ENCODE data around the gene CXCL17.

The CXCL17 gene

DNA sequence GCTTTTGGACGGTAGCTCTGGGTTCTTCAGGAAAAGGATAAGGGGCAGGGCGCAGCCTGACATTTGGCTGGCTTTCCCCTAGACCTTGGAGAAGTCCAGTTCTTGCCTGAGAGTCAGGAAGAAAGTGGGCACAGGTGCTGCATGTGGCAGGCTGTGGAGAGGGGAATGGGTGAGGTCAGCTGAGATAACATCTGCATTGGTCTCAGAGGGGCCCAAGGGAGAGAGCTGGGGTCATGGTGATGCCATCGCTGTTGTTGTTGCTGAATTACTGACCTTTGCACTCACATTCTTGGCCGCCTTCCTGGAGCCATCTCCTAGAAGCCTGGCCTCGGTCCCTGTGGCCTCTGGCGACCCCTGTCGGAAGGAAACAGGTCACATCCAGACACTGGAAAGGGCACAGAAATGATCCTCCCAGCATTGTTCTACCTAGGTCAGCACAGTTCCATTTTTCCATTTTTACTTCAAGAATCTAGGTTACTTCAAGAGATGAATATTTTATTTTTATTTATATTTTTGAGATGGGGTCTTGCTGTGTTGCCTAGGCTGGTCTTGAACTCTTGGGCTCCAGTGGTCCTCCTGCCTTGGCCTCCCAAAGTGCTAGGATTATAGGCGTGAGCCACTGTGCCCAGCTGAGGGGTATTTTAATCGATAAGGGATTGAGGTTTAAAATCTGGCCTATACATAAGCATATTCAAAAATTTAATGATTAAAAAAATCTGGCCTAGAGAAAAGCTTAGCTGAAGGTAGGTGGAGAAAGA is 9.1 kb downstream of the CXCL17 start:
- H3K27ac ChIP-seq, result no peak overlapping the region
- no peaks in the 10 kb centered on the region for H3K9me3 ChIP-seq (ENCODE audit: severe bottlenecking)
- H3K27me3 ChIP-seq (ENCODE audit: insufficient read depth, low read depth, severe bottlenecking), result no peaks in the 10 kb centered on the region
- no peak overlapping the region for H3K4me3 ChIP-seq (ENCODE audit: low read depth, low read length)
- H3K36me3 ChIP-seq, result no peaks in the 10 kb centered on the region
- TF ChIP-seq, protein P1, sequence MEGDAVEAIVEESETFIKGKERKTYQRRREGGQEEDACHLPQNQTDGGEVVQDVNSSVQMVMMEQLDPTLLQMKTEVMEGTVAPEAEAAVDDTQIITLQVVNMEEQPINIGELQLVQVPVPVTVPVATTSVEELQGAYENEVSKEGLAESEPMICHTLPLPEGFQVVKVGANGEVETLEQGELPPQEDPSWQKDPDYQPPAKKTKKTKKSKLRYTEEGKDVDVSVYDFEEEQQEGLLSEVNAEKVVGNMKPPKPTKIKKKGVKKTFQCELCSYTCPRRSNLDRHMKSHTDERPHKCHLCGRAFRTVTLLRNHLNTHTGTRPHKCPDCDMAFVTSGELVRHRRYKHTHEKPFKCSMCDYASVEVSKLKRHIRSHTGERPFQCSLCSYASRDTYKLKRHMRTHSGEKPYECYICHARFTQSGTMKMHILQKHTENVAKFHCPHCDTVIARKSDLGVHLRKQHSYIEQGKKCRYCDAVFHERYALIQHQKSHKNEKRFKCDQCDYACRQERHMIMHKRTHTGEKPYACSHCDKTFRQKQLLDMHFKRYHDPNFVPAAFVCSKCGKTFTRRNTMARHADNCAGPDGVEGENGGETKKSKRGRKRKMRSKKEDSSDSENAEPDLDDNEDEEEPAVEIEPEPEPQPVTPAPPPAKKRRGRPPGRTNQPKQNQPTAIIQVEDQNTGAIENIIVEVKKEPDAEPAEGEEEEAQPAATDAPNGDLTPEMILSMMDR (IDR thresholded peaks at IDR 0.05; ENCODE audit: low read depth, low read length), result peak; percentile 78
- peak; percentile 74 for DNase-seq

DNA sequence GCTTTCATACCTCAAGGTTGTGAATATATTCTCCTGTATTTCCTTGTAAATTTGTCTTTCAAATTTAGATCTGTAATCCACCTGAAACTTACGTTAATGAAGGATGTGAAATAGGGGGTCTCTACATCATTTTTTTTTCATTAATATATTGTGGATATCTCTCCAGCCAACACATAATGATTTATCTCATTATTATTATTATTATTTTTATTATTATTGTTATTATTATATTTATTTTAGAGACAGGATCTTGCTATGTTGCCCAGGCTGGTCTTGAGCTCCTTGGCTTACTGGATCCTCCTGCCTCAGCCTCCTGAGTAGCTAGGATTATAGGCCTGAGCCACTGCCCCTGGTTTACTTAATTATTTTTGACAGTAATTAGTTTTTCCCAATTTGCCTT is 11.3 kb downstream of the CXCL17 start:
- Histone ChIP-seq H3K27ac (no peak overlapping the region), H3K4me3 (ENCODE audit: low read depth, low read length) (no peak overlapping the region), H3K27me3 (ENCODE audit: insufficient read depth, low read depth, severe bottlenecking) (no peaks in the 10 kb centered on the region), H3K9me3 (ENCODE audit: severe bottlenecking) (no peaks in the 10 kb centered on the region), H3K36me3 (no peaks in the 10 kb centered on the region)
- no peak for DNase-seq
- TF ChIP-seq, protein P1 (IDR thresholded peaks at IDR 0.05; ENCODE audit: low read depth, low read length), result no peak

DNA sequence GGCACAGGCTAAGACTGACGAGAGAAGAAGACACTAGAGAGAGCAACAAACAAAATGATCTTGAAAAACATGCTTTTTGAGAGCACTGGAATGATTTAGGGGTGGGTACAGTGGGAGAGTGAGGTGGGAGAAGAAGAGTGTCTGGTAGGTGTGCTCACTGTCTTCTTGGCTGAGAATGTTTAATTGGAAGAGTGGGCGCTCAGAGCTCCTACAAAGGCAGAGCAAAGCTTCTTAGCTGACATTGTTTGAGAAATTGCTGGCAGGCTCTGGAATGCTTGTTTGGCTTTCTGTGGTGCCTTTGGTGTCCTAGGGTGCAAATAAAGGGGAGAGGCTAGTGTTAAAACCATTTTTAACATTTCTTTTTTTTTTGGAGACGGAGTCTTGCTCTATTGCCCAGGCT is 14.1 kb downstream of the CXCL17 start:
- TF ChIP-seq, protein P1 (IDR thresholded peaks at IDR 0.05; ENCODE audit: low read depth, low read length), result no peak
- no peaks in the 10 kb centered on the region for H3K9me3 ChIP-seq (ENCODE audit: severe bottlenecking)
- DNase-seq, result no peak
- H3K27ac ChIP-seq, result 0 out of 2 replicates have a peak overlapping the region, but pooled peaks have one; percentile 41
- H3K4me3 ChIP-seq (ENCODE audit: low read depth, low read length), result no peak overlapping the region
- no peaks in the 10 kb centered on the region for H3K36me3 ChIP-seq
- no peaks in the 10 kb centered on the region for H3K27me3 ChIP-seq (ENCODE audit: insufficient read depth, low read depth, severe bottlenecking)

DNA sequence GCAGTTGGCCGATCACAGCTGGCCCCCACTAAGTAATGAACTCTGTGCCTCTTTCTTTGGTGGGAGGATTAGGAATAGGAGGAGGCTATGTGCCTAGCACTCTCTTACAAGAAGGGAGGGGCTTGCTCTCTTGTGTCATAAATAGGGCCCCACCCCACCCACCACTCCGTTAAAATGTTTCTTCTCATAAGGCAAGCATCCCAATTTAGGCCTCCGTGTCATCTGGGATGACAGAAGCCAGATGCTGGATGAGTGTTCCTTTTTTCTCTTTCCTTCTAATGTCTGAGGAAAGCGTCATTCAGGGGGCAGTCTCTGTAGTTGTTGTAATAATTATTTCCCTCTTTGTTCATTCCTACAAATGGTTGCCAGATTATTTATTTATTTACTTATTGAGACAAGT is 15.4 kb downstream of the CXCL17 start, which contains the start of gene LIPE:
LIPE (minus strand) TSS at position 76 of the 400 bp plus-strand sequence. CDS start 239 bp downstream, outside the sequence.
- Histone ChIP-seq H3K4me3 (ENCODE audit: low read depth, low read length) (no peak within 1 kb of the TSS), H3K36me3 (no peaks in the 10 kb centered on the region), H3K27ac (no peak within 1 kb of the TSS), H3K9me3 (ENCODE audit: severe bottlenecking) (peaks cover 2% of the 10 kb centered on the region), H3K27me3 (ENCODE audit: insufficient read depth, low read depth, severe bottlenecking) (no peaks in the 10 kb centered on the region)
- TF ChIP-seq, protein P1 (IDR thresholded peaks at IDR 0.05; ENCODE audit: low read depth, low read length), result no peak
- no peak for DNase-seq

DNA sequence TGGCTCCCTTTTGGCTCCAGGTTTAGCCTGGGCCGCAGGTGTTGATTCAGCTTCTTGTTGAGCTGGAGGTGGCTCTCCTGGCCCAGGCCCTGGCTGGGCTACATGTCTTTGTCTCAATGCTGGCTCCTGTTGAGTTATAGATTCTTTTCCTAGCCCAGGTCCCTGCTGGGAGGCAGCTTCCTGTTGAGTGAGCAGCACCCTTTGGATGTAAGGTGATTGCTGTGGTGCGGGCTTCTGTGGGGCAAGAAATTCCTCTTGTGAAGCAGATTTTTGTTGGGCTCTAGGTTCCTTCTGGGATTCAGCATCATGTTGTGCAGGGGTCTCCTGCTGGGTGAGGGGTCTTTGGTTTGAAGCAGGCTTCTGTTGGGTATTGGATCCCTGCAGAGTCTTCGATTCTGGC is 16.1 kb downstream of the CXCL17 start:
- no peak overlapping the region for H3K4me3 ChIP-seq (ENCODE audit: low read depth, low read length)
- peaks cover 2% of the 10 kb centered on the region for H3K9me3 ChIP-seq (ENCODE audit: severe bottlenecking)
- no peaks in the 10 kb centered on the region for H3K36me3 ChIP-seq
- H3K27ac ChIP-seq, result no peak overlapping the region
- no peak for DNase-seq
- TF ChIP-seq, protein P1 (IDR thresholded peaks at IDR 0.05; ENCODE audit: low read depth, low read length), result no peak
- no peaks in the 10 kb centered on the region for H3K27me3 ChIP-seq (ENCODE audit: insufficient read depth, low read depth, severe bottlenecking)
